HTR-8/SVneo (cell line): ENCODE results near the gene ST6GALNAC4.
A peak's percentile ranks its signal among the peaks of the same experiment; 100 is the strongest.
"Not testable (repeated sequence)": the region's sequence is repeated elsewhere in the genome, so short reads cannot be mapped to it uniquely, and the experiment has no call there.

ENCODE experiments used
- DNase-seq: peaks from one replicate; pipeline ENCODE4 v3.0.0; 2011; ENCODE audit warnings: low spot score, mixed read lengths; ENCODE audit not compliant: insufficient read length
- FAIRE-seq: peaks from 2 replicates; lab custom pipeline; 2011; peaks lifted over from hg19 to GRCh38; lab: Jason Lieb, UNC

Gene ST6GALNAC4

DNA sequence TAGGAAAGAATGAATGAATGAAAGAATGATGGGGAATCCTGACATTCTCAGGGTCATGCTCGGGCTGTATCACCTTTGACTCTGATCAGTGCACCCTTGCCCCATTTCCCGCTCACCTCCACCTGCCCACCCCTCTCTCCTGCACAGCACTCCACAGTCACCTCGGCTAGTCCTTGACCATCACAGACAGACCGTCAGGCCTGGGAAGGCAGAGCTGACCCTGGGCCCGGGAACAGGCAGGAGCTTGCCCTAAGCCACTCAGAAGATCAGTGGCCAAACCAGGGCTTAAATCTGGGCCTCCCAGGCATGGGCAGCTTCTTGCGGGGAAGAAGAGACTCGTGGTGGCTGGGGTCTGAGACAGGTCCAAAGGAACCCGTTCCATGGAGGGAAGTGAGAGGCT, 21.0 kb downstream of the ST6GALNAC4 start:
- FAIRE-seq = no peak
- DNase-seq = no peak

DNA sequence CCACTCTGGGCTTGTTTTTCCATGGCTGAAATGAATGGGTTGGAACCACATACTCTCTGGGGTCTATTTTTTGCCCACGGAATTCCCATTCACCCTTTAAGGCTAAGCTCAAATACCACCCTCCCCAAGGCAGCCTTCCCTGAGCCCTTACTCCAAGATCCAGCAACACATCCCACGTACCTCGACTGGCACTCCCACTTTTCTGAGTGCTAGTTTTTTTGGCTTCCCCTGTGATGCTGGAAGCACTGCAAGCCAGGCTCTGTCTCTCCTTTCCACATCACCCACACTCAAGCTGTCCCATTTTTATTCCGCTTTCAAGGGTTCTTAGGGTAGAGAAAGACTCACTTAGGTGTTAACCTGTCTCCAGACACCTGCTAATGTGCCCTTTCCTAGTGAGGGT, 23.4 kb downstream of the ST6GALNAC4 start:
- no peak for DNase-seq
- no peak for FAIRE-seq

DNA sequence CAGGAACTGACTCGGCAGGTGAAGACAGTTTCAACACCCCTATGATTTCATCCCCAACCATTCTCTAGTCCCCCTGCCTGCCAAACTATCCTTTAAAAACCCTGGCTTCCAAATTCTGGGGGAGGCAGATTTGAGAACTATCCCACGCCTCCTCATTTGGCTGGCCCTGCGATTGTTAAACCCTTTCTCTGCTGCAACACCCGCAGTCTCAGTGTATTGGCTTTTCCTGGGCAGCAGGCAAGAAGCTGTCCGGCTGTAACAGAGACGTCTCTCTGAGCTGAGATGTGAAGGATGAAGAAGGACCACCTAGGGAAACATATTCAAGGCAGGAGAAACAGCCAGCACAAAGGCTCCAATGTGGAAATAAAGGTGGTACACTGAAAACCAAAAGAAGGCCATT, 24.0 kb downstream of the ST6GALNAC4 start:
- no peak for FAIRE-seq
- no peak for DNase-seq

DNA sequence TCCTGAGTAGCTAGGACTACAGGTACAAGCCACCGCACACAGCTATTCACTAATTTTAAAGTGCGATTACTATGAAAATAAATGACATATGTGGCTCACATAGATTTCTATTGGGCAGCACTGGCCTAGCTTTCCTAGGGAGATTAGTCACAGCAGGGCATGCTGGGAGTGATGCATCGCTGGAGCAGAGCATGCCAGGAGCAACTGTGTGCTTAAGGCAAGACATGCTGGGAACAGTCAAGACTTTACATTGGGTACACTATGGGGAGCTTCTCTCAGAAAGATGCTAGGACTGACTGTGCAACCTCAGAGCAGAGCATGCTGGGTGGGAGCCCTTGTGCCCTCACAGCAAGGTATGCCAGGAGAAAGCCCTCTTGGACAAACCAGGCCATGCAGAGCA, 26.8 kb downstream of the ST6GALNAC4 start:
- FAIRE-seq (no peak), DNase-seq (no peak)

DNA sequence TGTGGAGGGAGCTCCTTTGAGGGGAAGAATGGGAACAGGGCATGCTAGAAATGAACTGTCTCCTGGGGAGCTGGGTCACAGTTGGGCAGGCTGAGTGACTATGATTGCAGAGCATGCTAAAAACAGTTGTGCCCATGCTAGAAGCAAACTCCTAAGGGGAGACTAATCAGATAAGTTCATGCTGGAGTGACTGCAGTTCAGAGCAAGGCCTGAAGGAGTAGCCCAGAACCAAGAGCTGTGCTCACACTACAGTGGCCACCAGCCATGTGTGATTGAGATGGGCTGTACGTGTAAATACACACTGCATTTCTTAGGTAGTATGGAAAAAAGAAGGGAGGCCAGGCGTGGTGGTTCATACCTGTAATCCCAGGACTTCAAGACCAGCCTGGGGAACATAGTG, 29.0 kb downstream of the ST6GALNAC4 start:
- DNase-seq (no peak), FAIRE-seq (no peak)

DNA sequence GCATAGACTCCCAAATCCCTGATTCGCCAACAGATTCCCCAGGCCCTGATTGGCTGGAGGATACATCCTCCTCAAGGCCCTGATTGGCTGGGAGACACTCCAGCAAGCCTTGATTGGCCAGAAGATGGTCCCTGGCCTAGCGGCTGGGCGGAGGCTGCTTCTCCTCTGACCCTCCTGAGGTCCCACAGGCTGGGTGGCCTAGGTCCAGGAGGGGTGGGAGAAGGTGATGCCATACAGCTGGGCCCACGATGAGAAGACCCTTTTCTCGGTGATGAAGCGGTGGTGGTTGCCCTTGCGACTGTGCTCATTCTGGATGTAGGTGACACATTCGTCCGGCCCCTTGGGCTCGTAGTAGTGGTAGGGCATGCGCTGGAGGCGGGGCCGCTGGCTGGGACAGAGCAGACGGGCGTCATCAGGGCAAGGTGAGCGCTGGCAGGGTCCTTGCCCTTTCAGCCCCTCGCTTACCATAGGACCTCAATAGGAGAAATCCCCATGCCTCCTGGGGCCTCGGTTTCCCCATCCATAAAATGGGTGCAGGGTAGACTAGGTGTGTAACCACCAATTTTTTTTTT, 30.4 kb downstream of the ST6GALNAC4 start:
- DNase-seq = no peak

DNA sequence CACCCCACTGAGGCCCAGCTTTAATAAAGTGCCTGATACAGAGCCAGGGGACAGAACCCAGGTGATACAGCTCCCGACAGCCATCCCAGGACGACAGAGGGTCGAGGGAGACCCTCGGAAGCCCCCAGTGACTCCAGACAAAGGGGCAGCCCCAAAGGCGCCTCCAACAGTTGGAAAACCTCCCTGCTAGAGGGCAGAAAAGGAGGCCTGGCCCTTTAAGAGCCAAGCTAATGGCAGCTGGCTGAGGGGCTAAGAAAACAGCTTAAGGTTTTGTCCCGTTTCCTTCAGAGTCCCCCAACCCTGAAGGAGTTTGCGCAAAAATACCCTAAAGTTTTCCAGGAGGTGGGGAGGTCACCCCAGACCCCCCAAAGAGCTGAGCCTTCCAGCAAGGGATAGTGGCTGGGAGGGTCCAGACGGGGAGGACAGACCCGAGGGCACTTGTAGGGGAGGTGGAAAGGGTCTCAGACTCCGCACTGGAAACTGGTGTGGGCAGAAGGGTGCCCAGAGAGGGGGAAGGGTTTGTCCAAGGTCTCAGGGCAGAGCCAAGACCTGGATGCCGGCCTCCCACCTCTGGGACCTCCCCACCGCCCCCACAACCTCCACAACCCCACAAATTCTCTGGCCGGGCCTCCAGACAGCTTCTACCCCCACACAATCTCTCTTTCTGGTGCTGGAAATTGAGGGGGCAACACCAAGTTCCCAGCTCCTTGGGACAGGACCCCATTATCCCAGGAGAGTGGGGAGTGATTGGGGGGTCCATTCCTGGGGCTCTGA, 31.1 kb downstream of the ST6GALNAC4 start:
- FAIRE-seq = no peak

More for the DNA sequence above, 30.4 kb downstream of the ST6GALNAC4 start:
- no peak for FAIRE-seq

DNA sequence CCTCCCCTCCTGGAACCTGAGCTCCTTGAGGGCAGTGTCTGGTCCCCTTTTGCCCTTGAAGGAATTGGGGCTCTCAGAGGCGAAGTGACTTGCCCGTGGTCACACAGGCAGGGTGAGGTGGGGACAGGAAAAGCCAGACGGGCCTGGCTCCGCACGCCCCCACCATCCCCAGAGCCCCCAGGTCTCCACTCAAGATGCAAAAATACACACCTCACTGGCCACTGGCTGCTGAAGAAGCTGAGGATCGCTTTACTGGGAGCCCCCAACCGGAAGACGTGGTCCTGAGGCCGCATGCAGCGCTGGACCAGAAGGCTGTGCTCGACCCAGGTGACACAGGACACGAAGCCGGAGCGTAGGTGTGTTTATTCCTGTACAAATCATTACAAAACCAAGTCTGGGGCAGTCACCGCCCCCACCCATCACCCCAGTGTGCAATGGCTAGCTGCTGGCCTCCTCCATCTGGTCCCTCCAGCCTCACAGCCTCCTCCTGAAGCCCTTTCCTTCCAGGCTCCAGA, 31.8 kb downstream of the ST6GALNAC4 start:
- DNase-seq (no peak), FAIRE-seq (no peak)

More for the DNA sequence above, 31.1 kb downstream of the ST6GALNAC4 start:
- no peak for DNase-seq

DNA sequence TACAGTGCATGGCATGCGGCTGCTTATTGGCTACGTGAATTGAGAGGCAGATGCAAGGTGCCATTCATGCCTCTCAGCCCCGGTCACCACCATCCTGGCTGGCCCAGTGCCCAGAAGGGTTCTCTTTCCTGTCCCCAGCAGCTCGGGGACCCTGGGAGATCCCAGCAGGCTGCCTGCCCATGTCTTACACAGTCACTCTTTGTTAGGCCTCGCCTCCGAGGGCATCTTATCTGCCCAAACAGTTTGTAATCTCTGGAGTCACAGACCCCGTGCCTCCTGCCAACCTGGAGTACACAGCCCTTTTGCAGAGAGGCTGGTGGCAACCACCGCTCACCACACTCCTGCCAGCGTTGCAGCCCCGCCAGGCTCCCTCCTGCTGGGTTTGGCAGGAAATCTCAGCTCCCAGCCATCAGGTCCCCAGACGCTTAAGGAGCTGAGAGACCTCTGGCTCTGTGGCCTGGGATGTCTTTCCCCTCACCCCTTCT, 32.4 kb downstream of the ST6GALNAC4 start:
- FAIRE-seq = no peak
- no peak for DNase-seq

DNA sequence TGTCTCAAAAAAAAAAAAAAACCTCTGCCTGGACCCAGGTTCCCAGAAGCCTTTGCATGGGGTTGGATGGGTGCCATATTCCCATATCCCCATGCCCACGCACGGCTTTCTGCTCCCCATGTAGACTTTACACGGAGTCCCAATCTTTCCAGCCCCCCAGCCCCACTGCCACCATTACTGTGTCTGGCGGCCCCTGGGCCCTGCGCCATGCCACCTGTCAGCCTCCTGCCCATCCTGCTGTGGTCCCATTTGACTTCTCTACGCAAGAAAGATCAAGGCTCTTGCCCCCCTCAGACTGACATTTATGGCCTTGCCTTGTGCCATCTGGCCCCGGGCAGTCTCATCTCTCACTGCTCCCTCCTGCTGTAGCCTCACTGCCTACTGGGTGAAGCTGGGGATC, 32.9 kb downstream of the ST6GALNAC4 start:
- FAIRE-seq = no peak
- DNase-seq = no peak

DNA sequence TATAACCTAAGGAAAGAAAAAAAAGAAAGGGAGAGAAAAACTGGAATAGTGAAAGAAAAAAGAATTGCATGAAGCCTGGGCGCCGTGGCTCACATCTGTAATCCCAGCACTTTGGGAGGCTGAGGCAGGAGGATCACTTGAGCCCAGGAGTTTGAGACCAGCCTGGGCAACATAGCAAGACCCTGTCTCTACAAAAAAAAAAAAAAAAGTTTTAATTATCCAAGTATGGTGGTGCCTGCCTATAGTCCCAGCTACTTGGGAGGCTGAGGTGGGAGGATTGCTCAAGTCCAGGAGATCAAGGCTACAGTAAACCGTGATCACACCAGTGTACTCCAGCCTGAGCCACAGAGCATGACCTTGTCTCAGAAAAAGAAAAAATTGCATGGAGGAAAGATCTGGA, 35.1 kb downstream of the ST6GALNAC4 start:
- DNase-seq, FAIRE-seq: not testable (repeated sequence)

DNA sequence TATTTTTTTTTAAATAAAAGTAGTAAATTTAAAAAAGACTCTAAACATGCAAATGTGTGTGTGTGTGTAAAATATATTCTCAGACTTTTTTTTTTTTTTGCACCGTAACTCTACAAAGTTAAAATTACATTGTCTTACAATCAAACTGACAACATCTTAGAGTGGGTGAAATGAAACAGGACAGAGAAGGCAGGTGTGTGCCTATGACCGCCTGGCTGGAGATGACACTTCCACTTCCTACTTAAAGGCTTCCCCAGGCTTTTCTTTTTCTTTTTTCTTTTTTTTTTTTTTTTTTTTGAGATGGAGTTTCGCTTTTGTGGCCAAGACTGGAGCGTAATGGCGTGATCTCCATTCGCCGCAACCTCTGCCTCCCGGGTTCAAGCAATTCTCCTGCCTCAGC, 36.7 kb downstream of the ST6GALNAC4 start:
- DNase-seq (no peak), FAIRE-seq (no peak)

DNA sequence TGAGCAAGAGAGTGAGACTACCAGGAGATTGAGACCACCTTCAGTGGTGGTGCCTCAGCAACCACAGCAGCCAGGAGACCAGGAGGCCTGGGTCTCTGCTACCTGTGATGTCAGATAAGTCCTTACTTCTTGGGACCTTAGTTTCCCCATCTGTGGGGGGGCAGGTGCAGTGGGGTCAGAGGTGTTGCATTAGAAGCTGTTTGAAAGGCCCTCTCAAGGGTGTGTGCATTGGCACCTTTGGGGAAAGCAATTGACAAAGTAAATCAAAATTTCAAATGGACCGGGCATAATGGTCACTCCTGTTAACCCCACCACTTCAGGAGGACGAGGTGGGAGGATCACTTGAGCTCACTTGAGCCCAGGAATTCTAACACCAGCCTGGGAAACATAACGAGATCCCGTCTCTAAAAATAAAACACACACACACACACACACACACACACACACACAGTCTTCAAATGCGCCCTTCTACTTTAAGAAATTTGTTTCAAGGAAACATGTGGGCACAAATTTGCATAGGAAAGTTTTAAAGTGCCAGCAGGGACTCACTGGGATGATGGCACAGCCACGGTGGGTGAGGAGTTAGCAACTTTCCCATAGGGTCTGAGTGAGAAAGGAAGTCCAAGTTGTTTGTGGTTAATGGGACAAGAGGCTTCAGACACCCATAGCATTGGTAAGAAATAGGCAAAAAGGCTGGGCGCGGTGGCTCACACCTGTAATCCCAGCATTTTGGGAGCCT, 38.0 kb downstream of the ST6GALNAC4 start:
- DNase-seq (no peak), FAIRE-seq (no peak)

DNA sequence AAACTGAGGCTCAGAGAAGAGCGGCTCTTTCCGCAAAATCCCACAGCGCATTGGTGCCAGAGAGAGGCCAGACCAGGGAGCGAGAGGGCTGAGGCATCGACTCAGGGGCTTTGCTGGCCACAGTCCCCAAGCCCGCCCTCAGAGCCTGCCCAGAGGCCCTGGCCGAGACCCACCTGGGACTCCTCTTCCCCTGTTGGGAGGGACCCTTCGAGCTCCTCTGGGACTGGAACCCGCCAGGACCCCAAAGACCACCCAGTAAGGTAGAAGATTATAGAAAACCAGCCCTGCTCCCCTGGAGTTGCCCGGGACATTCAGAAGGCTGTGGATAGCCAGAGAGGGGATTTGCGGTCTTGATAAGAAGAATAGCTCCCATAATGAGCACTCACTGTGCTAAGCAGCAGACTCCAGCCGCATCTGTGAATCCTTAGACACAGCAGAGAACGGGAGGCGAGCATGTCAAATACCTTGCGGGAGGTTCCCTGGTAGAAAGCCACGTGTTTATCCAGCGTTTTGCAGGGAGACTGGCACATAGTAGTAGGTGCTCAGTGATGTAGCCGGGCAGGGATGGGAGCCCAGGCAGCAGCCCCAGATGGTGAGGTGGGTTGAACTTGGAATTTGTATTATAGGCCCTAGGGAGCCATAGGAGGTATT, 38.7 kb downstream of the ST6GALNAC4 start:
- DNase-seq (no peak), FAIRE-seq (no peak)

DNA sequence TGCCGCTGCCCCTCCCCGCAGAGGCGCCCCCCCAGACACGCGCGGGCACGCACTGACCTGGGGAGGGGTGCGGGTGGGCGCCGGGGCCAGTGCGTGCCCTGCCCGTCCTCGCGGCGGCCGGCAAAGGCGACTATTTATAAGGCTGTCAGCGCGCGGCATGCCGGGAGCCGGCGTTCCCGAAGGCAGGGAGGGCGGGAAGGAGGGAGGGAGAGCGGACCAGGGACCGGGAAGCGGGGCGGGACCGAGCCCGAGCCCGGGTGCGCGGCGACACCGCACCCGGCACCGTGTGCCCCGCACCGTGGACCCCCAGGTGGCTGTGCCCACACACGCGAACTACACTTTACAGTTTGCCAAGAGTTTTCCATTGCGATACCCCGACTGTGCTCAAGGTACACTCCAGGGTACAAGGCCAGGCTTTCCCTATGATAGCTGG, 39.3 kb downstream of the ST6GALNAC4 start, which contains the start of gene AK1:
Gene AK1 (minus strand): TSS at position 110 of the 433 bp plus-strand sequence. CDS start 3,058 bp downstream, outside the sequence.
- FAIRE-seq (no peak), DNase-seq (peak; percentile 51)

DNA sequence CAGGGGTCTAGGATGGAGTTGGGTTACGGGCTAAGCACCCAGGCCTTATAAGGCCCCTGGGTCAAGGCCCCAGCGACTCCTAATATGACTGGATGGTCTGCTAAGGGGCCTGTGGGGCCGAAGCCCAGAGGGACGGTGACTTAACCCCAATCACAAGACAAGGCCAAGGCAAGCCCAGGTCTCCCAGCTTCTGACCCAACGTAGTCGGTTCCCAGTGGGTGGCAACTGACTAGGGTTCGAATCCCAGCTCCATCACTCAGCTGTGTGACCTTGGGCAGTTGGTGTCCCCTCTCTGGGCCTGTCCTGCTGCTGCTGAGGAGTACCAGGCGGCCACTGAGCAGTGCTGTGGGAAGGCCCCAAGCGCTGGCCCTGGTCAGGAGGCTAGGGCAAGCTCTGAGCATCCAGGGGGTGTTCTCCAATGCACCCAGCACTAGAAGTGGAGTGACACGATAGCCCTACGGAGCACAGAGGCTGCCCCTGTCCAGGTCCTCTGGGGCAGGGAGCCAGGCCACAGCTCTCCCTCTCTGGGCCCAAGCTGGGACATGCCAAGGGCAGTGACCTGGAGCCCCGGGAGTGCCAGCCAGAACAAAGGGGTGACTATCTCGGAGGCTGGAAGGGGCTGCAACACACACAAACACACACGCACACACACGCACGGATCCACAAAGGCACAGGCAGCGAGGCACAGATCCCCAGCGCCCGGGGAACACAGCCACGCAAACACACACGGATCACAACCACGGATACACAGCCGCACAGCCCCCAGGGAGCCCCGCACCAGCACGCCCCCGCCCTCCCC, 39.9 kb downstream of the ST6GALNAC4 start:
- no peak for DNase-seq
- FAIRE-seq = no peak

DNA sequence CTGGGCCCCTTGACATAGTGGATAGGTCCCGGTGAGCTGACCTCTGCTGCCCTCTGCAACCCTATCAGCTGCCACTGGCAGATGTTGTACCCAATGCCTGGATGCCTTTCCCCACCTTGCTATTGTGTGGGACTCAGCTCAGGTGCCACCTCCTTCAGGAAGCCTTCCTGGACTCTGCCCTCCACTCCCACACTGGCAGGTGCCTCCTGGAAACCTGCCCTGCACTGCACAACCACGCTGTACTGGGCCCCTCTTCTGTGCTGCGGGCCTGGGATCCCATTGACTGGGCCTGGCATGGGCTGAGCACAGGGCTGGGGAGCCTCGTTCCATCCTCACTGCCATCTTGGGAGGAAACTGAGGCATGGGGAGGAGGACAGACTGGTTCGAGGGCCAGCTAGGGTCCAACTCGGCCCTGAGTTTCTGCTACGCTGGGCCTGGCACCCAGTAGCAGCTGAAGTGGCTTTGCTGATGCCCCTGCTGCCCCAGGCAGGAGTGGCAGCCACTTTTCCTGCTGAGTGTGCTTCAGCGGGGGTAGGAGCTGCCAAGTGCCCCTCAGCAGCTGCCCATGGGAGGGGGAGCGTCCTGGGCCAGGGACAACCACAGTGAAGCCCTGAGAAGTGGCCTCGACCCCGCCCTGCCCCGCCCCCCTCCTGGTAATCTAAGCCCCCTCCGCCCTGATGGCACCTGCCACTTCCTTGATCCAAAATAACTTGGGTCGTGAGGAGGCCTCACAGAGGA, 40.6 kb downstream of the ST6GALNAC4 start:
- FAIRE-seq = no peak
- DNase-seq = no peak

DNA sequence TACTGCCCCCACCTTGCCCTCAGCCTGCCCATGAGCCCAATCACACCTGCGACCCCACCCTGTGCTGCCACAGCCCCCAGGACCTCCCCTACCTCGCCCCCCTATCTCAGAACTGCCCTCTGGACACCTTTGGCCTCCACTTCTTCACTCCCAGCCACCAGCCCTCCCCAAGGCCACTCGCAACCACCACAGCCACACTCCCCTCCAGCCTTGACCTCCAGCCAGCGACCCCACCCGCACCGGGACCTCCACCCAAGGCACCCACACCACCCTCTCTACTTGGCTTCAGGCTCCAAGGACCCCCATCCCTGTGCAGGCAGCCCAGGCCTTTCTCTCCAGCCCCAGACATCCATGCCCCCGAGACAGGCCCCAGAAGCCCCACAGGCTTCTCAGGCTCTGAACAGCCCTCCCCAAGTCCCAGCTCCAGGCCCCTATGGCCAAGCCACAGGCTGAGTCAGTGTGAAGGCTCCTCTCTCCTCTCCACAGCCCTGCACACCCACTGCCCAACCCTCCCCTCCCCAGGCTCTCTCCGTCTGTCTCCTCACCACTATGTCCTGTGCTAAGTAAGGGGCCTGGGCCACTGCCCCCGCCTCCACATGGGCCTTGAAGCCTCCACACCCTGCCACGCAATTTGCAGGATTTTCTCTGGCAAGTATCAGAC, 41.4 kb downstream of the ST6GALNAC4 start:
- FAIRE-seq = no peak
- no peak for DNase-seq
